GM18499 (cell line): ENCODE results near the gene TSKS.

Experiments
- ATAC-seq: cut with Tn5 transposase; IDR thresholded peaks from one replicate; pipeline ENCODE4 v1.9.1; 2021; ENCODE audit warnings: moderate number of reproducible peaks; ENCODE audit not compliant: insufficient read depth, unreplicated experiment

Gene TSKS

DNA sequence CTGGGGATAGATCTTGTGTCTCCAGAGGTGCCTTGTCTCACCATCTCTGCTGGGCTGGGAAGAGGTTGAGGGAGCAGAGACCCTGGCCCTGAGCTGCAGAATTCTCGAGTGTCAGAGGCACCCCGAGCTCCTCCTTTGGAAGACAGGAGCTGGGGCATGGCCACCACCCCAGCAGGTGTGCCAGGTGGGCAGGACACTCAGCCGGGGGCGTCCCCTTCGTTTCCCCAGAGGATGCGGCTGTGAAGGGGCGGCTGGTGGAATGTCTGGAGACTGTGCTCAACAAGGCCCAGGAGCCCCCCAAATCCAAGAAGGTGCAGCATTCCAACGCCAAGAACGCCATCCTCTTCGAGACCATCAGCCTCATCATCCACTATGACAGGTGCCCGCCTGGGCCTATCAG is 35.5 kb upstream of the TSKS start:
- ATAC-seq: no peak

DNA sequence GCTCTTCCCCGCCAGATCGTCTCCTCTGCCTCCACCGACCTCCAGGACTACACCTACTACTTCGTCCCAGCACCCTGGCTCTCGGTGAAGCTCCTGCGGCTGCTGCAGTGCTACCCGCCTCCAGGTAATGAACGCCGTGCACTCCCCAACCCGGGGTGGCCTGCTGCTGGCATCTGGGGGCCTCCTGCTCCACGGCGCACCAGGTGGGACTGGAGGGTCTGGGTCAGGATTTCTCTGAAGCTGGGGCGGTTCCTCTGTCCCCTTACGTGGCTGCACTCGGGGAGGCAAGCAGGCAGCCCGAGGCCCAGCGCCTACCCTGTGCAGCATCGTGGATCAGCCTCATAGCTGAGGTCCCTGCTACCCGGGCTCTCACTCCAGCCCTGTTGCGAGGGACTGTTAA is 32.5 kb upstream of the TSKS start:
- ATAC-seq: no peak

DNA sequence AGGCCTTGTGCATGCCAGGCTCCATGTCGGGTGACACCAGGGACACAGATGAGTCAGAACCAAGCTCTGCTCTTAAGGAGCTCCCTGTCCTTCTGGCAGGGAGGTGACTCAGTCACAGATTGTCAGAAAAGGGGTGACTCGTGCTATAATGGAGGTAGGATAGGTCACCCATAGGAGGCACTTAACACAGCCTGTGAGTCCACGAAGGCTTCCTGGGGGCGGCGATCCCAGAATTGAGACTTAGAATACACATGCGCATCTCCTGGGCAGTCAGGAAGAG is 30.4 kb upstream of the TSKS start:
- ATAC-seq: no peak

DNA sequence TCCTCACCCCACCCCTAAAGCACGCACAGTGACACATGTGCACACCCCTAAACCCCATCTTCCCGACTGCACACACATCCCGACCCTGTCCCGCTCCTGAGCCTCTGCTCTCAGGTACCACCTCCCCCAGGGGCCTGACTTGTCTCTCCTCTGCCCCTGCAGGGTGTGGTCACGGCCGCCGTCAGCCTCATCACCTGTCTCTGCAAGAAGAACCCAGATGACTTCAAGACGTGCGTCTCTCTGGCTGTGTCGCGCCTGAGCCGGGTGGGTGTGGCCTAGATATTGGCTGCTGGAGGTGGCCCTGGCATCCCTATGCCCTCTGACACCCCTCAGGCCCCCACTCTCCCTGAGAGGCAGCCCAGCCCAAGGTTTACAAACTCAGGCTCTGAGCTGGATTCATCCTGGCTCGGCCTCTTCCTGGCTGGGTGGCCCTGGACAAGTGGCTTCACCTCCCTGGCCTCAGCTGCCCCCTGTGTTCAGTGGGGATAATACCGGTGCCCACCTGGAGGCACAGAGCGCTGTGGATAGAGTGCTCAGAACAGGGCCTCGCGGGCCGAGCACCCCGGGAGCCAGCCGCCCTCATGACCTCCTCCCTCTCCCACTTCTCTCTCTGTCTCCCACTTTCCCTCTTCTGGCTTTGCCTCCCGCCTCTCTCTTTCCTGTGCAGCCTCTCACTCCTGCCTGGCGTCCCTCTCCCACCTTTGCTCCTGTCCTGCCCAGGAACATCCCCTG is 29.9 kb upstream of the TSKS start:
- ATAC-seq: no peak

DNA sequence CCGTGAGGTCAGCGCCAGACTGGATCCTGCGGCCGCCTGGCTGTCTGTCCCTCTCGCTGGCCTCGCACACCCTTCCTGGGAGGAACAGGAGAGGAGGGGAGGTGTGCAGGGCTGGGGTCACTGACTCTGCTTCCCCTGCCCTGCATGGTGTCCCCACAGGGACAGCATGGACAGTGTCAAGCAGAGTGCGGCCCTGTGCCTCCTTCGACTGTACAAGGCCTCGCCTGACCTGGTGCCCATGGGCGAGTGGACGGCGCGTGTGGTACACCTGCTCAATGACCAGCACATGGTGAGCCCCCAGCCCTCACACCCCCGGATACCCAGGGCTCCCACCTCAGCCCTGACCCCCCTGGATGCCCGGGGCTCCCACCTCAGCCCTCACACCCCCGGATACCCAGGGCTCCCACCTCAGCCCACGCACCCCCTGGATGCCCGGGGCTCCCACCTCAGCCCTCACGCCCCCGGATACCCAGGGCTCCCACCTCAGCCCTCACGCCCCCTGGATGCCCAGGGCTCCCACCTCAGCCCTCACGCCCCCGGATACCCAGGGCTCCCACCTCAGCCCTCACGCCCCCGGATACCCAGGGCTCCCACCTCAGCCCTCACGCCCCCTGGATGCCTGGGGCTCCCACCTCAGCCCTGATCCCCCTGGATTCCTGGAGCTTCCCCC is 28.8 kb upstream of the TSKS start:
- no peak for ATAC-seq

DNA sequence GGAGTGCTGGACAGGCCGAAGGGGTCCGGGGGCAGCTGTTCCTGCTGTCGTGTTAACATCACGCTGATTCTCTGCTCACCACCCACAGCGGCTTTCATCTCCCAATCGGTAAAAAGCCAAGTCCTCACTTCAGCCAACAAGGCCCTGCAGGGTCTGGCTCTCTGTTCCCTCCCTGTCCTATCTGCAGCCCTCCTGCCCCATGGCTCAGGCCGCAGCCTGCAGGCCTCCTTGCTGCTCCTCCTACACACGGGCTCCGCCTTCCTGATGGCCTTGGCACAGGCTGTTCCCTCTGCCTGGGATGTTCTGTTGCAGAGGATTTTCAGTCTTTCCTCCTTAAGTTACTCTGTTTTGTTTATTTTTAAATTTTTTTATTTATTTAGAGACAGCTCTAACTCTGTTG is 27.8 kb upstream of the TSKS start:
- ATAC-seq: no peak

DNA sequence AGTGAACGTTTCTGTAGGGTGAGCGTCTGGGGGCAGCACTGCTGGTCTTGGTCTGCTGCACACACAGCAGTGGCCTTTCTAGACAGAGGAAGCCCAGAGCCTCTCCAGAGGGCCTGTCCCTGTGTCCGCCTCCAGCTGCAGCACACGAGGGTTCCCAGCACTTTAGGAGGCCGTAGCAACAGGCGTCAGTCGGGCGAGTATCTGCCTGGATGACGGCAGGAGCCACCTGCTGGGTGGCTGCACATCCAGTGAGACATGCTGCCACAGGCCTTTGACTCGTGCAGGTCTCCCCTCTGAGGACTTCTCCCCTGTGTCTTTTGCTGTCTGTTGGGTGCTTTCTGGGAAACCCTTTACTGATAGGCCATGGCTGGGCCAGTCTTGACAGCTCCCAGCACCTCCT is 25.8 kb upstream of the TSKS start:
- ATAC-seq: no peak

DNA sequence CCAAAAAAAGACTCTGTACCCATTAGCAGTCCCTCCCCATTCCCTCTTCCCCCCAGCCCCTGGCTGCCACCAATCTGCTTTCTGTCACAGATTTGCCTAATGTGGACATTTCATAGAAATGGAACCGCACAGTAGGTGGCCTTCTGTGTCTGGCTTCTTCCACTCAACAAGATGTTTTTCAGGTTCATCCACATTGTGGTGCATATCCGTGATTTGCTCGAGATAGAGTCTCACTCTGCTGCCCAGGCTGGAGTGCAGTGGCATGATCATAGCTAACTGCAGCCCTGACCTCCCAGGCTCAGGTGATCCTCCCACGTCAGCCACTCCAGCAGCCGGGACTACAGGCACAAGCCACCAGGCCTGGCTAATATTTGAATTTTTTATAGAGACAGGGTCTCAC is 24.6 kb upstream of the TSKS start:
- ATAC-seq: no peak

DNA sequence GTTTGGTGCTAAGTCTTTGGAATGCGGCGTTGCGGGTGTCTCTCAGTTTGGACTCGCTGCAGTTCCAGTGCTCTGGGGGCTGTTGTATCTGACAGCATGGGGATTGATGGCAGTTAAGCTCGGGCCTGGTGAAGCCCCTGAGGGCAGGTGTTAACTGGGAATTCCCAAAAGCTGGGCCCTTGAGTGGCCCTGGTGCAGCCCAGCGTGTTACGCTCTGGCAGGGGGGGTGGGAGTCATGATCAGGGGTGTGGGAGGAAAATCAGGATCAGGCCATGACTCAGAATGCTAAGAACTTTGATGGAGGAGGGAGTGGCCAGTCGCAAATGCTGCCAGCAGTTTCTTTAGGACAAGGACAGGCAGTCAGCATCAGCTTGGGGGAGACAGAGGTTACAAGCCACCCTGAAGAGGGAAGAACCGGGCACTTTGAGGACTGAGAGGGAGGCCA is 23.3 kb upstream of the TSKS start:
- ATAC-seq: no peak

DNA sequence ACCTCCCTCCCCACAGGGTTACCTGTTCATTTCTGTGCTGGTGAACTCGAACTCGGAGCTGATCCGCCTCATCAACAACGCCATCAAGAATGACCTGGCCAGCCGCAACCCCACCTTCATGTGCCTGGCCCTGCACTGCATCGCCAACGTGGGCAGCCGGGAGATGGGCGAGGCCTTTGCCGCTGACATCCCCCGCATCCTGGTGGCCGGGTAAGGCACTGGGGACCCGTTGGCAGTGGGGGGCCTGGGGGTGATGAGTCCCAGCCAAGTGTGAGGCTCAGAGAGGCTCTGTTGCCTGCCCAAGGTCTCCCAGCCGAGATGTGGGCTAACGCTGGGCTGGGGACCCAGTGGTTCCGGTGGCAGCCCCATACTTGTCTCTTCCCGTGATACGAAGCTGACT is 19.4 kb upstream of the TSKS start:
- ATAC-seq: no peak

DNA sequence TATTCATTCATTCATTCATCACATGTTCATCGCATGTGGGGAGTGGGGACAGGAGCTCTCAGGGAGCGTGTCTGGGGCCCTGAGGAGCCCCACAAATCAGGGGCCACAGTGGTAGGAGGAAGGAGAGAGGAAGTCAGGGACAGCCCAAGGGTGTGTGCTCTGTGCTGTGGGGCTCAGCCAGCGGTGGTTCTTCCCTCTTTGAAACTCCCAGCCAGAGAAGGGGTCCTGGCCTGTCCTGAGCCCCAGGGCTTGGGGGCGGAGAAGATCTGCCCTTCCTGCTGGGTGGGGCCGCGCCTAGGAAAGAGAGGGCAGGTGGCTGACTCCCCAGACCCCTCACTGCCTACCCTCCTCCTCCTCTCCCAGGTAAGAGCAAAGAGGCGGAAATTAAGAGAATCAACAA is 18.3 kb upstream of the TSKS start:
- ATAC-seq: no peak

DNA sequence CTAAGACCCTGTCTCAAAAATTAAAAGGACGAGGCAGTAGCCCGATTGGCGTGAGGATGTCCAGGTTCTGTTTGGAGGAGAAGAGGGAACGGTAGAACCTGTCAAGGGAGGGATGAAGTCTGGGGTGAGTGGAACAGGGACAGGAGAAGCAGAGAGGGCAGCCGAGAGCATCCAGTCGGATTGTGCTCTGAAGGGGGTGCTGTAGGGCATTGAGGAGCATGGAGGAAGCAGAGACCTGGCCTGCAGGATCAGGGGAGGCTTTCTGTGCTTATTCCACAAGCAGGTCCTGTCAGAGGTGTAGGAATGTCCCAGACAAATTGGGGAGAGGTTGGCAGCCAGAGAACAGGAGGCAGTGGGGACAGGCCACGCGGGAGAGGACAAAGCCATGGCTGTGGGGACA is 17.8 kb upstream of the TSKS start:
- ATAC-seq: no peak

DNA sequence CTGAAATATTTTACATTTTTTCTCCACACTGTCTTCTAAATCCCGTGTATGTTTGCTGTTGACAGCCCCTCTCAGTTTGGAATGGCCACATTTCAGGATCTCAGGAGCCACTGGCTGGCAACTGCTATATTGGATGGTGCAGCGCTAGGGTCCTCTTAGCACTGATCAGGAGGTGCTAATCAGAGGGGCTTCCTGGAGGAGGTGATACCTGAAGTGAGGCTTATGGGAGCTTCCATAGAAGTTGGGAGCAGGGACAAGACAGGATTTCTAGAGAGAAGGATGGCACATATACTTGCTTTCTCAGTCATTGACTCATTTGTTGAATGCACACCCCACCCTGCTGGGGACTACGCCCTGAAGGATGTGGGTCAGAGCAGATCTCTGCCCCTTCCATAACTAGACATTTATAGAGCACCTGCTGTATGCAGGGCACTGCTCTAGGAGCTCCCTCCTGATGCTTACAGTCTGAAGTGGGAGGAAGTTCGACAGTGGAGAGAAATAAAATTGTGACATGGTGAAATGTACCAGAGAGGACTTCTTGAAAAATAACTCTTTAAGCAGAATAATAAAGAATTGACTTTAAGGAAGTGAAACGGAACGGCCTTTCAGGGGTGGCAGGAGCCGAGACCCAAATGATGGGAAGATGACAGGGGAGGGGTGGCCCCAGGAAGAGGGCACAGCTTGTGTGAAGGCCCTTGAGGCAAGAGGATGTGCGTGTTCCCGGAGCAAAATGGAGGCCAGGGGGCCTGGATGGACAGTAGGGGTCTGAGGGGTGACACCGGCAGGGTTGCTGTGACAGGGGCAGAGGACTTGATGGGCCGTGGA is 16.8 kb upstream of the TSKS start:
- no peak for ATAC-seq

DNA sequence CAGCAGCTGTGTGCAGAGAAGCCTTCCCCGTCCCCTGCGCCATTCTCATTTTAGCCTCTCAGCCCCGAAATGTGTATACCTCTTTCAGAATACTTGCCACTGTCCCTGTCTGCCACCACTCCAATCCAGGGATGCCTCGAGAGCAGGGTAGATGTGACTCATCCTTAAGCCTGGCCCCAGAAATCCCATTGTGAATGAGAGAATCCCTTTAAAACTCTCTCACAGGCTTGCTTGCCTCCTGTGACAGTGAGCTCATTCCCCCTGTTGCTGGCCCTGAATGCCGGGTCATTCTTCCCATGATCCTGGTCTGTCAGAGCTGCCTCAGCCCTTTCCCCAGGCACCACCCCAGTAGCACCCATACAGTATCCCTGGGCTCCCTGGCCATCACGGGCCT is 13.3 kb upstream of the TSKS start:
- ATAC-seq: no peak

DNA sequence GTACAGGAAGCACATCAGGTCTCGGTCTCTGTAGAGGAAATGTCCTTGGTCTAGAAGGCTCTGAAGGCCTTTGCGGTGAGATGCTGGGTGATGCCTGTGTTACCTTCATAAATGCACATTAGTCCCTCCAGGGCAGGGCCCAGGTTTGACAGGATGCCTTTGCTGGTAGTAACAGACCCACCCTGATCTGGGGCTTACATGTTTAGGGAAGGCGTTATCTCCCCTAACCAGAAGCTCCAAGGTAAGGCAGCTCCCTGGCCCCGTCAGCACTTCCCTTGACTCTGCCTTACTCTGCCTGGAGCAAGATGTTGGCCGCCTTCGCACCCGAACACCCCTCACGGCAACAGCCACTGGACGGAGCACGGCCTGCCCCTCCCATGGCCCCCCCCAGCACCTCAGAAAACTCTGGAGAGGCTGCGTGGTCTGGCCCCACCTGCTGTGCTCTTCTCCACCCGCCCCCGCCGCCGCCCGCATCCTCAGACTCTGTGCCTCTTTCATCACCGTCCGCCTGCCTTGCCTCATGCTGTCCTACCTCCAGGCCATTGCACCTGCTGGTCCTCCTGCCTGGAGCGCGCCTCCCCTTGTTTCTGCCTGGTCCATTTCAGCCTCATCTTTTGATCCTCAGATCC is 12.8 kb upstream of the TSKS start:
- no peak for ATAC-seq

DNA sequence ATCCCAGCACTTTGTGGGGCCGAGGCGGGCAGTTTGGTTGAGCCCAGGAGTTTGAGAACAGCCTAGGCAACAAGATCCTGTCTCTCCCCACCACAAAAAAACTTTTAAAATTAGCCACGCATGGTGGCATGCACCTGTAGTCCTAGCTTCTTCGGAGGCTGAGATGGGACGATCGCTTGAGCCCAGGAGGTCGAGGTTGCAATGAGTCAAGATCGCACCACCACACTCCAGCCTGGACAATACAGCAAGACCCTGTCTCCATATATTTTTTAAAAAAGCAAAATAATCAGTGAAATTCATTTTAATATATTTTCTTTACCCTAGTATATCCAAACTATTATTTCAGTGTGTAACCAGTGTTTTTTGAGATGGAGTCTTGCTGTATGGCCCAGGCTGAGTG is 11.9 kb upstream of the TSKS start:
- ATAC-seq: no peak

DNA sequence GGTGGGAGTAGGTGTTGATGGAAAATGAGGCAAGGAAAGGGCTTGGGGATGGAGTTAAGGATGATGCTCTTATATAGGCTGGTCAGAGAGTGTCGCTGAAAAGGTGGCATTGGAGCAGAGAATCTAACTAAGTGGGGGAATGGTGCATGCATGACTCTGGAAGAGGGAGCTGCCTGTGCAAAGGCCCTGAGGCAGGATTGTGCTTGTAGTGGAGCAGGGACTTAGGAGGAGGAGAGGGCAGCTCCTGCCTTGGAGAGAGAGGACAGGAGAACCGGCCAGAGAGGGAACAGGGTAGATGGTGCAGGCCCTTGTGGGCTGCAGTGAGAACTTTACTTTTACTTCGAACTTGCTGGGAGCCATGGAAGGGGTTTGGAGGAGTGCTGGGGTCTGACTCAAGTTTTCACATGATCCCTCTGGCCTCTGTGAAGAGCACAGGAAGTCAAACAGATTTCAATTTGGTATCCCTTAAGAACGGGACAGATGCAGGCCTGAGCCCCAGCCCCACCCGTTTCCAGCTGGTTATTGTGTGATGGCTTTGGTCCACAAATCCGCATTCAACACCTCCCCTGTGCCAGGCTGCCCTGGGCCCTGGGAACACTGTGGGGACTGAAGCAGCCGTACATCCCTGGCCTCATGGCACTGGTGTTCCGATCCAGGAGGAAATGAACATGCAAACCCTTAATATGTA is 10.7 kb upstream of the TSKS start:
- ATAC-seq: no peak

DNA sequence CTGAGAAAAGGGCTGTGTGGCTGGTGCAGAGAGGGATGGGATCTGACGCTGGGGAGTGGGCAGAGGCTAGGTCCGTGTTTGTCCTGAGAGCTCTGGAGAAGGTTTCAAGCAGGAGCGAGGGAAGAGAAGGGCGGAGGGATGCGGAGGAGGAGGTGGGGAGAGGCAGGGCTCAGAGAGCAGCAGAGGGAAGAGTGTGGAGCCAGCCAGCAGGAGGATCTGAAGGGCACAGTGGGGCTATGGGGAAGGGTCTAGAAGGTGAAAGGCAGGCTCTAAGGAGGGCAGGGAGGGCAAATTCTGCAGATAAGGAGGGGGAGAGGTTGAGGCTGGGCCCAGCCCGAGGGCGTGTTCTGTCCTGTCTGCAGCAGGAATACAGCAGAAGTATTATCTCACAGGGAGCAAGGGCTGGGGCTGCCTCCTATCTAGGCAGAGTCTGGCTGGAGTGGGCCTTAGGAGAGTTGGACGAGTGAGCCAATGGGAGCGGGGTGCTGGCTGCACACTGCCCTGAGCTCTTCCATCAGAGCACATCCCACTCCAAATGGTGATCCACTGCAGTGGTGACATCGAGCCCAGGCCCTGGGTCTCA is 9.8 kb upstream of the TSKS start:
- no peak for ATAC-seq

DNA sequence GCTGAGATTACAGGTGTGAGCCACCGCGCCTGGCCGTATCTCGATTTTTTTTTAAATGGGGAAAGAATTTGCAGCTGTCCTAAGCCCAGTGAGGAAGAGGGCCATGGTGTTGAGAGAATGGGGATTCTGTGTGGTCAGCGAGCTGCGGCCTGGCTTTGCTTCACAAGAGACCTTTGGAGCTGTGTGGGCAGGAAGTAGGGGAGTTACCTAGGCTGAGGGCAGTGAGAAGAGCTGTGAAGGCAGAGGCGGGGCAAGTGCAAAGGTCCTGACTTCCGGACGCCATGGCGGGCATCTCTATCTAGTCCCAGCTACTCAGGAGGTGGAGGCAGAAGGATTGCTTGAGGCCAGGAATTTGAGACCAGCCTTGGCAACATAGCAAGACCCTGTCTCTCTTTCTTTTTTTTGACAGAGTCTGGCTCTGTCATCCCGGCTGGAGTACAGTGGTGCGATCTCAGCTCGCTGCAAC is 8.6 kb upstream of the TSKS start:
- ATAC-seq: no peak

DNA sequence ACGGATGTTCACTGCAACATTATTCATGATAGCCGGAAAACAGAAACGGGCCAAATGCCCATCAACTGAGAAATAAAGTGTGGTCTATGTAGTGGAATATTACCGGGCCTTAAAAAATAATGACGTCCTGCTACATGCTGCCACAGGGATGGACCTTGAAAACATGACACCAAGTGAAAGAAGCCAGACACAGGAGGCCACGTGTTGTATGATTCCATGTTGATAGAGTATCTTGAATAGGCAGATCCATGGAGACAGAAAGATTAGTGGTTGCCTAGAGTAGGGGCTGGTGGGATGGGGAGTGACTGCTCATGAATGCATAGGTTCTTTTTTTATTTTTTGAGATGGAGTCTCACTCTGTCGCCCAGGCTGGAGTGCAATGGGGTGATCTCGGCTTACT is 7.4 kb upstream of the TSKS start:
- no peak for ATAC-seq
